Karpas-422 (cell line): ENCODE measurements around the gene CCNT1. TPM values are rescaled to one million over a fixed set of nuclear protein-coding genes. Genes with fewer than 3 reads are reported as not detected.
"Not testable (repeated sequence)": the region's sequence is repeated elsewhere in the genome, so short reads cannot be mapped to it uniquely, and the experiment has no call there.

ENCODE experiments used
- DNase-seq: peaks from one replicate; pipeline ENCODE4 v3.0.0-alpha.2; 2015
- H2AFZ ChIP-seq: fragments of 200-600 bp; sonication (generic); 2 replicates; pipeline ENCODE4 v1.6.1; 2014; ENCODE audit warnings: antibody characterized with exemption, low read length, mixed read lengths
- H3K27ac ChIP-seq: fragments of 200-600 bp; sonication (generic); 2 replicates; pipeline ENCODE4 v1.5.1; 2014; ENCODE audit warnings: mild to moderate bottlenecking, low read length, moderate library complexity
- H3K27me3 ChIP-seq: fragments of 200-600 bp; sonication (generic); 2 replicates; pipeline ENCODE4 v1.6.1; 2014; ENCODE audit warnings: low read length, mixed read lengths
- H3K36me3 ChIP-seq: fragments of 200-600 bp; sonication (generic); 2 replicates; pipeline ENCODE4 v1.6.1; 2014; ENCODE audit warnings: low read length, mixed read lengths; ENCODE audit not compliant: insufficient read depth
- H3K4me1 ChIP-seq: fragments of 200-600 bp; sonication (generic); 2 replicates; pipeline ENCODE4 v1.6.1; 2014; ENCODE audit warnings: mild to moderate bottlenecking, low read length, mixed read lengths
- H3K4me2 ChIP-seq: fragments of 200-600 bp; sonication (generic); 2 replicates; pipeline ENCODE4 v1.6.1; 2014; ENCODE audit warnings: low read length, low read depth, mild to moderate bottlenecking; ENCODE audit not compliant: poor library complexity, severe bottlenecking
- H3K4me3 ChIP-seq: fragments of 200-600 bp; sonication (generic); 2 replicates; pipeline ENCODE4 v1.5.1; 2014; ENCODE audit warnings: mild to moderate bottlenecking, antibody characterized with exemption, low read length, mixed read lengths
- H3K79me2 ChIP-seq: fragments of 200-600 bp; sonication (generic); 2 replicates; pipeline ENCODE4 v1.6.1; 2014; ENCODE audit warnings: mild to moderate bottlenecking, low read length, mixed read lengths
- H3K9ac ChIP-seq: fragments of 200-600 bp; sonication (generic); 2 replicates; pipeline ENCODE4 v1.6.0; 2014; ENCODE audit warnings: low read length
- H3K9me2 ChIP-seq: fragments of 200-600 bp; sonication (generic), shearing (Covaris generic); replicated peaks from 2 replicates; pipeline ENCODE4 v1.6.0; 2014; ENCODE audit warnings: mild to moderate bottlenecking, low read length, moderate library complexity; ENCODE audit not compliant: insufficient read depth
- H3K9me3 ChIP-seq: fragments of 300-700, 200-600 bp; sonication (generic); 2 replicates; pipeline ENCODE4 v1.6.1; 2014; ENCODE audit warnings: low read length, mixed read lengths
- H4K20me1 ChIP-seq: fragments of 200-600 bp; sonication (generic); 2 replicates; pipeline ENCODE4 v1.6.1; 2014; ENCODE audit warnings: mild to moderate bottlenecking, antibody characterized with exemption, low read length, low read depth; ENCODE audit not compliant: insufficient read depth
- small RNA-seq: library from RNA; depleted of rRNA; stranded (forward); fragments of <200 nt; gene quantifications from one replicate; pipeline ENCODE3, GENCODE V24; 2014
- total RNA-seq: library from RNA; depleted of rRNA; stranded (reverse); fragments of >200 nt; shearing (Covaris generic); gene quantifications from 2 replicates; pipeline ENCODE4 v1.2.3, GENCODE V29; 2014; ENCODE audit warnings: low replicate concordance; rRNA removed

The CCNT1 gene
- total RNA-seq, 1 experiment from 2014 or later, result 39.2 TPM

DNA sequence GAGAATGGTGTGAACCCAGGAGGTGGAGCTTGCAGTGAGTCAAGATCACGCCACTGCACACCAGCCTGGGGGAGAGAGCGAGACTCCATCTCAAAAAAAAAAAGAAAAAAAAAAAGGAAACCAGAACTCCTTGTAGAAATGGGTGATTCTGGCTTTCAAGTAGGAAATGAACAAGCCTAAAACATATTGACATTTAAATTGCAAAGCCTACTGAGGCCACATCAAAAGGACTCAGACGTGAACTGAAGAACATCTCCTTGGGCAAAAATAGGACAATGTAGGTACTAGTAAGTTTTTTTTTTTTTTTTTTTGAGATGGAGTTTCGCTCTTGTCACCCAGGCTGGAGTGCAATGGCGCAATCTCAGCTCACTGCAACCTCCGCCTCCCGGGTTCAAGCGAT, 71.2 kb downstream of the CCNT1 start:
- H3K4me1 ChIP-seq, H3K4me2 ChIP-seq, H3K79me2 ChIP-seq, H3K9me3 ChIP-seq, H3K27me3 ChIP-seq, H4K20me1 ChIP-seq, H2AFZ ChIP-seq, H3K9ac ChIP-seq, H3K4me3 ChIP-seq, DNase-seq, H3K9me2 ChIP-seq, H3K27ac ChIP-seq: not testable (repeated sequence)
- peaks cover 22% of the 10 kb centered on the region; the same call in 1 of the 2 replicates for H3K36me3 ChIP-seq

DNA sequence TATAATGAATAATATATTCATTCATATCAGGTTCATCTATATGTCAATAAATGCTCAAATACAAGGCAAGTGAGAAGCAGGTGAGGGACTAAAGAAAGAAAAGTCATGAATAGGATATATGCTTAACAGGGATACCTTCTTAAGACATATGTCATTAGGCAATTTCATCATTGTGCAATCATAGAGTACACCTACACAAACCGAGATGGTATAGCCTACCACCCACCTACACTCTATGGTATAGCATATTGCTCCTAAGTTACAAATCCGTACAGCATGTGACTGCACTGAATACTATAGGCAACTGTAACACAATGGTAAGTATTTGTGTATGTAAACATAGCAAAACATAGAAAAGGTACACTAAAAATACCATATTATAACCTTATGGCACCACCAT, 73.5 kb downstream of the CCNT1 start:
- no peak for DNase-seq
- no peak overlapping the region for H3K27ac ChIP-seq
- H3K79me2 ChIP-seq, result no peaks in the 10 kb centered on the region
- no peaks in the 10 kb centered on the region for H3K4me1 ChIP-seq
- no peaks in the 10 kb centered on the region for H3K9me3 ChIP-seq
- no peak overlapping the region for H2AFZ ChIP-seq
- no peaks in the 10 kb centered on the region for H3K27me3 ChIP-seq
- no peak overlapping the region for H3K9ac ChIP-seq
- H3K9me2 ChIP-seq, result no peaks in the 10 kb centered on the region
- H3K36me3 ChIP-seq, result peaks cover 22% of the 10 kb centered on the region; the same call in 1 of the 2 replicates
- H3K4me3 ChIP-seq, result no peak overlapping the region
- no peaks in the 10 kb centered on the region for H4K20me1 ChIP-seq
- H3K4me2 ChIP-seq, result no peak overlapping the region

DNA sequence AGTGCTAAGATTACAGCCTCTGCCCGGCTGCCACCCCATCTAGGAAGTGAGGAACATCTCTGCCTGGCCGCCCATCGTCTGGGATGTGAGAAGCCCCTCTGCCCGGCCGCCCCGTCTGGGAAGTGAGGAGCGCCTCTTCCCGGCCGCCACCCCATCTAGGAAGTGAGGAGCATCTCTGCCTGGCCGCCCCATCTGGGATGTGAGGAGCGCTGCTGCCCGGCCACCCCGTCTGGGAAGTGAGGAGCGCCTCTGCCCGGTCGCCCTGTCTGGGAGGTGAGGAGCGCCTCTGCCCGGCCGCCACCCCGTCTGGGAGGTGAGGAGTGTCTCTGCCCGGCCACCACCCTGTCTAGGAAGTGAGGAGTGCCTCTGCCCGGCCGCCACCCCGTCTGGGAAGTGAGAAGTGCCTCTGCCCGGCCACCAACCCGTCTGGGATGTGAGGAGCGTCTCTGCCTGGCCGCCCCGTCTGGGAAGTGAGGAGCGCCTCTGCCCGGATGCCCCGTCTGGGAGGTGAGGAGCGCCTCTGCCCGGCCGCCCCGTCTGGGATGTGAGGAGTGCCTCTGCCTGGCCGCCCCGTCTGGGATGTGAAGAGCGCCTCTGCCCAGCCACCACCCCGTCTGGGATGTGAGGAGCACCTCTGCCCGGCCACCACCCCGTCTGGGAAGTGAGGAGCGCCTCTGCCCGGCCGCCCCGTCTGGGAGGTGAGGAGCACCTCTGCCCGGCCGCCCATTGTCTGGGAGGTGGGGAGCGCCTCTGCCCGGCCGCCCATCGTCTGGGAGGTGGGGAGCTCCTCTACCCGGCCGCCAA, 74.6 kb downstream of the CCNT1 start:
- not testable (repeated sequence) for H2AFZ ChIP-seq, H3K9ac ChIP-seq, H3K9me3 ChIP-seq, H3K27me3 ChIP-seq, H3K79me2 ChIP-seq, H3K4me1 ChIP-seq, H3K9me2 ChIP-seq, H4K20me1 ChIP-seq, DNase-seq, H3K4me2 ChIP-seq, H3K27ac ChIP-seq, H3K4me3 ChIP-seq
- peaks cover 20% of the 10 kb centered on the region; the same call in 1 of the 2 replicates for H3K36me3 ChIP-seq

DNA sequence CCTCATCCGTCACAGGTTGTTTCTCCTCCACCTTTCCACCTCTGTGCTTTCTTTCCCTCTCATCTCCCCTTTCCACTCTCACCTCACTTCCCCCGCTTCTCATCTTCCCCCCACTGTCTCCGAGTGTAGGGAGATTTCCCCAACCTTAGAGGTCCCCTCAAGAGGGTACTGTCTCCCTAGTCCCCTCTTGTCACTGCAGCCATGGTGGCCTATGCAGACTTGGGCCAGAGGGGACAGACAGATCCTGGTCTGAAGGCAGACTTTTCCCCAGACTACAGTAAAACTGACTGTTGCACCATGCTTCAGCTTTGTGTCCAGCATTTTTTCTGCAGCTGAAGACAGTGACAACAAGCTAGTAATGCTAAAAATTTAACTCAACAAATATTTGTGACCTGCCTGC, 75.7 kb downstream of the CCNT1 start:
- H3K4me1 ChIP-seq, result no peaks in the 10 kb centered on the region
- no peak overlapping the region for H3K27ac ChIP-seq
- no peak overlapping the region for H3K9ac ChIP-seq
- DNase-seq, result no peak
- no peaks in the 10 kb centered on the region for H4K20me1 ChIP-seq
- no peaks in the 10 kb centered on the region for H3K9me2 ChIP-seq
- no peak overlapping the region for H3K4me2 ChIP-seq
- peaks cover 12% of the 10 kb centered on the region; the same call in 1 of the 2 replicates for H3K36me3 ChIP-seq
- H3K4me3 ChIP-seq, result no peak overlapping the region
- H2AFZ ChIP-seq, result no peak overlapping the region
- no peaks in the 10 kb centered on the region for H3K27me3 ChIP-seq
- H3K79me2 ChIP-seq, result no peaks in the 10 kb centered on the region
- H3K9me3 ChIP-seq, result no peaks in the 10 kb centered on the region

DNA sequence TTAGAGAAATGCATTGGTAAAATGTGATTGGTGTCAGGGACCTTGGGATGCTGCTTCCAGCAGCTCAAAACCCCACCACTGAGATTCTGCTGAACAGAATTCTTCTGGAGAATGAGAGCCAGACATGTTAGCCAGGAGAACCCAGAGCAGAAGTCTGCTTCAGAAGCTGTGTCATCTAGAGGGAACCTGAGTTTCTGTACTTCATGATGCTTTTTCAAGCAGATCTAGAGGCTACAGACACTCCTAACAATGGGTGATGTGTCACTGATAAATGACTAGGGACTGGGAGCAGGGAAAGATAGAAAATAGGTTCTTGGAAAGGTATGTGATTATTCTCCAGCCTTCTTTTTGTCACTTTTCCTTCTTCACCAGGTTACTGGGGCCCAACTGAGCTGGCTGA, 76.1 kb downstream of the CCNT1 start:
- Histone ChIP-seq H3K27ac (no peak overlapping the region), H3K4me2 (no peak overlapping the region), H3K27me3 (no peaks in the 10 kb centered on the region), H4K20me1 (no peaks in the 10 kb centered on the region), H2AFZ (no peak overlapping the region), H3K4me1 (no peaks in the 10 kb centered on the region), H3K9me3 (no peaks in the 10 kb centered on the region), H3K9me2 (no peaks in the 10 kb centered on the region), H3K9ac (no peak overlapping the region), H3K79me2 (no peaks in the 10 kb centered on the region), H3K36me3 (peaks cover 11% of the 10 kb centered on the region; the same call in 1 of the 2 replicates), H3K4me3 (no peak overlapping the region)
- DNase-seq, result no peak

Small RNA genes within 50 kb of the gene (small RNA-seq; reads per million reads assigned to genes)
- gene MIR1291, result not detected
- gene SNORA2A, result 4.5 reads per million, percentile 77 among the genes with 10 or more reads in this experiment
- 2.3 reads per million, percentile 57 among the genes with 10 or more reads in this experiment for gene SNORA2B
- 0.51 reads per million, percentile 10 among the genes with 10 or more reads in this experiment for gene SNORA2C

Other genes starting within 250 kb of the CCNT1 start
- gene ANP32D, start 244.1 kb downstream of the CCNT1 start, total RNA-seq, result not detected in 2 replicates
- not detected in 2 replicates for gene C12orf54, start 234.2 kb downstream of the CCNT1 start, total RNA-seq
- gene OR8S1, start 191.1 kb downstream of the CCNT1 start, total RNA-seq, result not detected in 2 replicates
- gene LALBA, start 146.7 kb downstream of the CCNT1 start, total RNA-seq, result not detected in 2 replicates
- gene KANSL2, start 34.5 kb downstream of the CCNT1 start, total RNA-seq, result 33.9 and 56.9 TPM in 2 replicates
- not detected in 2 replicates for gene ADCY6, start 72.4 kb upstream of the CCNT1 start, total RNA-seq
- 3.1 and 6.7 TPM in 2 replicates for gene CACNB3, start 101.8 kb upstream of the CCNT1 start, total RNA-seq
- 37.0 and 68.0 TPM in 2 replicates for gene DDX23, start 135.5 kb upstream of the CCNT1 start, total RNA-seq
- 0.60 and 1.4 TPM in 2 replicates for gene RND1, start 149.2 kb upstream of the CCNT1 start, total RNA-seq
- 22.0 and 29.8 TPM in 2 replicates for gene FKBP11, start 208.8 kb upstream of the CCNT1 start, total RNA-seq
- 51.7 and 57.5 TPM in 2 replicates for gene ARF3, start 240.8 kb upstream of the CCNT1 start, total RNA-seq